ENCODE measurements around the gene CEP70. TPM values are rescaled to one million over a fixed set of nuclear protein-coding genes. Genes with fewer than 3 reads are reported as not detected.
"Not testable (repeated sequence)": the region's sequence is repeated elsewhere in the genome, so short reads cannot be mapped to it uniquely, and the experiment has no call there.

Gene CEP70
- total RNA-seq, 3 donors from 2014 or later = 19.5 to 84.0 (median 58.3) TPM

- no peak overlapping the region for H3K27ac ChIP-seq
- no peak overlapping the region for H3K4me3 ChIP-seq
- H3K4me1 ChIP-seq = no peaks in the 10 kb centered on the region
- TF ChIP-seq CTCF (IDR thresholded peaks at IDR 0.05) (no peak), POLR2A (IDR thresholded peaks at IDR 0.05) (no peak), POLR2AphosphoS5 (IDR thresholded peaks at IDR 0.05) (no peak)
- H3K36me3 ChIP-seq = no peaks in the 10 kb centered on the region
- no peak for DNase-seq (ENCODE audit: low spot score in 2 of 2)
- H3K9me3 ChIP-seq = peaks cover 0 to 5% of the 10 kb centered on the region in 2 donors
- no peaks in the 10 kb centered on the region for H3K27me3 ChIP-seq
- intact Hi-C loops (cut with DNase I; ENCODE audit: low total_unique reads) = no loop called here
These were observed 15.0 kb downstream of the CEP70 start for GRCh38 chr3:138578961-138579574.

GRCh38 chr3:138578141-138578540 is 15.9 kb downstream of the CEP70 start:
- Histone ChIP-seq H3K36me3 (no peaks in the 10 kb centered on the region), H3K27me3 (no peaks in the 10 kb centered on the region), H3K27ac (no peak overlapping the region), H3K4me3 (no peak overlapping the region), H3K4me1 (no peaks in the 10 kb centered on the region), H3K9me3 (peaks cover 0 to 9% of the 10 kb centered on the region in 2 donors)
- DNase-seq (ENCODE audit: low spot score in 2 of 2) = no peak
- no peak for TF ChIP-seq CTCF (IDR thresholded peaks at IDR 0.05)
- TF ChIP-seq POLR2A (IDR thresholded peaks at IDR 0.05) = no peak
- TF ChIP-seq POLR2AphosphoS5 (IDR thresholded peaks at IDR 0.05) = no peak
- intact Hi-C loops (cut with DNase I; ENCODE audit: low total_unique reads) = no loop called here

- H3K9me3 ChIP-seq = peaks cover 0 to 9% of the 10 kb centered on the region in 2 donors
- H3K36me3 ChIP-seq = no peaks in the 10 kb centered on the region
- no peaks in the 10 kb centered on the region for H3K27me3 ChIP-seq
- no peak overlapping the region for H3K4me3 ChIP-seq
- TF ChIP-seq POLR2A (IDR thresholded peaks at IDR 0.05) (no peak), POLR2AphosphoS5 (IDR thresholded peaks at IDR 0.05) (no peak), CTCF (IDR thresholded peaks at IDR 0.05) (no peak)
- intact Hi-C loops (cut with DNase I; ENCODE audit: low total_unique reads) = loop anchor here (5.0 kb wide), 1 partner anchor 239 kb away; no protein-coding TSS in a partner anchor
- no peak for DNase-seq (ENCODE audit: low spot score in 2 of 2)
- no peaks in the 10 kb centered on the region for H3K4me1 ChIP-seq
- no peak overlapping the region for H3K27ac ChIP-seq
These were observed 20.9 kb downstream of the CEP70 start for GRCh38 chr3:138573138-138573537.

GRCh38 chr3:138569624-138570023 is 24.4 kb downstream of the CEP70 start:
- not testable (repeated sequence) for H3K36me3 ChIP-seq; H3K4me1 ChIP-seq; H3K4me3 ChIP-seq; DNase-seq (ENCODE audit: low spot score in 2 of 2); H3K27ac ChIP-seq; H3K9me3 ChIP-seq; H3K27me3 ChIP-seq
- intact Hi-C loops (cut with DNase I; ENCODE audit: low total_unique reads) = loop anchor here (5.0 kb wide), 1 partner anchor 243 kb away; no protein-coding TSS in a partner anchor

GRCh38 chr3:138569090-138569489 is 25.0 kb downstream of the CEP70 start:
- DNase-seq (ENCODE audit: low spot score in 2 of 2) = no peak
- intact Hi-C loops (cut with DNase I; ENCODE audit: low total_unique reads) = no loop called here
- Histone ChIP-seq H3K27me3 (no peaks in the 10 kb centered on the region), H3K9me3 (peaks cover 0 to 4% of the 10 kb centered on the region in 2 donors), H3K4me1 (no peaks in the 10 kb centered on the region), H3K27ac (no peak overlapping the region), H3K36me3 (no peaks in the 10 kb centered on the region), H3K4me3 (no peak overlapping the region)
- TF ChIP-seq CTCF (IDR thresholded peaks at IDR 0.05) (no peak), POLR2AphosphoS5 (IDR thresholded peaks at IDR 0.05) (no peak), POLR2A (IDR thresholded peaks at IDR 0.05) (no peak)
